Upper lobe of right lung (tissue), 1 donor: Measurements from ENCODE around the gene ANKS1B. TPM values are rescaled to one million over a fixed set of nuclear protein-coding genes. Genes with fewer than 3 reads are reported as not detected.

Experiments
- ATAC-seq: fragments of 200-7000 bp; cut with Tn5 transposase; one replicate; pipeline ENCODE4 v1.9.1; 2020; ENCODE audit warnings: mild to moderate bottlenecking, moderate library complexity
- DNase-seq: peaks from one replicate; pipeline ENCODE4 v3.0.0-alpha.2; 2020
- H3K27ac ChIP-seq: fragments of 200-600 bp; one replicate; pipeline ENCODE4 v1.8.0; 2022
- H3K27me3 ChIP-seq: fragments of 200-600 bp; one replicate; pipeline ENCODE4 v1.8.0; 2022; ENCODE audit warnings: mild to moderate bottlenecking
- H3K36me3 ChIP-seq: fragments of 200-600 bp; one replicate; pipeline ENCODE4 v1.8.0; 2022
- H3K4me1 ChIP-seq: fragments of 200-600 bp; one replicate; pipeline ENCODE4 v1.8.0; 2022
- H3K4me3 ChIP-seq: fragments of 200-600 bp; one replicate; pipeline ENCODE4 v1.8.0; 2022; ENCODE audit warnings: mild to moderate bottlenecking
- H3K9me3 ChIP-seq: fragments of 200-600 bp; one replicate; pipeline ENCODE4 v1.8.0; 2022
- intact Hi-C: fragments of 100-400 bp; cut with DNase I; formaldehyde crosslinking; loops from one replicate; pipeline ENCODE4 v1.11.0; 2022
- total RNA-seq: library from RNA; stranded (reverse); fragmentation: NEBNext Ultra II Directional; extraction: Animal tissue kit (Norgen Biotek cat#: 25700); gene quantifications from one replicate; pipeline ENCODE4 v1.2.1, GENCODE V29; 2021
- TF ChIP-seq, protein P1 (sequence below): fragments of 200-600 bp; IDR thresholded peaks from one replicate; pipeline ENCODE4 v1.8.0; 2022; ENCODE audit warnings: antibody characterized with exemption
- donor health status: DM: no; HTN: yes; CAD: no; lungs with severe emphysema.

The ANKS1B gene
- total RNA-seq, 1 donor from 2014 or later: 5.3 TPM

DNA sequence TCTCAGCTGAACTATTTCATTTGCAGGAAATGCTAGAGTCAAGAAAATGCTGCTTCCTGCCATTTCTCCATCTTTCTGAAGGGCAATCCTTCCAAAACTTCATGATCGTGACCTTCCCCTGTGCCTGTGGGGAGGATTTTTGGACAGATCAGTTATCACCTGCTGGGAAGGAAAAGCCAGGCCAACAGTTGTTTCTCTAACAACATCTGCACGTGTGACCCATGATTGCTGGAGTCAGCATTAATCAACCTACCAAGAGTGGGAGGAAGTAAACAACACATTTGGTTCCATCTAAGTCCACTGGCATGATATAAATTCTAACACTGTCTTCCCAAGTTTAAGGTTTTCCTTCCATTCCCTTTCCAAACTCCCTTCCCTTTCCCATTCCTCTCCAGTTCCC lies 1167.0 kb downstream of the ANKS1B start:
- H3K4me1 ChIP-seq: no peaks in the 10 kb centered on the region
- DNase-seq (no peak), ATAC-seq (no peak)
- H3K4me3 ChIP-seq: no peak overlapping the region
- TF ChIP-seq, protein P1, sequence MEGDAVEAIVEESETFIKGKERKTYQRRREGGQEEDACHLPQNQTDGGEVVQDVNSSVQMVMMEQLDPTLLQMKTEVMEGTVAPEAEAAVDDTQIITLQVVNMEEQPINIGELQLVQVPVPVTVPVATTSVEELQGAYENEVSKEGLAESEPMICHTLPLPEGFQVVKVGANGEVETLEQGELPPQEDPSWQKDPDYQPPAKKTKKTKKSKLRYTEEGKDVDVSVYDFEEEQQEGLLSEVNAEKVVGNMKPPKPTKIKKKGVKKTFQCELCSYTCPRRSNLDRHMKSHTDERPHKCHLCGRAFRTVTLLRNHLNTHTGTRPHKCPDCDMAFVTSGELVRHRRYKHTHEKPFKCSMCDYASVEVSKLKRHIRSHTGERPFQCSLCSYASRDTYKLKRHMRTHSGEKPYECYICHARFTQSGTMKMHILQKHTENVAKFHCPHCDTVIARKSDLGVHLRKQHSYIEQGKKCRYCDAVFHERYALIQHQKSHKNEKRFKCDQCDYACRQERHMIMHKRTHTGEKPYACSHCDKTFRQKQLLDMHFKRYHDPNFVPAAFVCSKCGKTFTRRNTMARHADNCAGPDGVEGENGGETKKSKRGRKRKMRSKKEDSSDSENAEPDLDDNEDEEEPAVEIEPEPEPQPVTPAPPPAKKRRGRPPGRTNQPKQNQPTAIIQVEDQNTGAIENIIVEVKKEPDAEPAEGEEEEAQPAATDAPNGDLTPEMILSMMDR: no peak
- H3K36me3 ChIP-seq: no peaks in the 10 kb centered on the region
- no peak overlapping the region for H3K27ac ChIP-seq
- intact Hi-C loops: no loop called here
- H3K27me3 ChIP-seq: no peaks in the 10 kb centered on the region
- no peaks in the 10 kb centered on the region for H3K9me3 ChIP-seq

DNA sequence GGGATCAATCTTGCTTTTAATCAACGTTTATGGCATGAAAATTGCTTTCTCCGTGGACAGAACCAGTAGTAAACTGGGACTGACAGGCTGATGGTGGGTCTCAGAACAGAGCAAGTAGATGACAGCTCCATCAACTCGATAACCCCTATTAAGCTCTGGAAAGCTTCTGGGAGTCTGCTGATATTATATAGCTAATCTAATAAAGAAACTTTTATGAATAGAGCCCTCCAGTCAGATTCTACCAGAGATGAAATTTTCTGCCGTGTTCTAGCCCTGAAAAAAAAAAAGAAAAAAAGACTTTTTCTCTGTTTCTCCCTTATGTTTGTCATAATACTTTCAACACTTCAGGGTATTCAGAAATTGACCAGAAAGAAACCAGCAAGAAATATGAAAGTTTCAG lies 1168.0 kb downstream of the ANKS1B start:
- Histone ChIP-seq H3K4me1 (no peaks in the 10 kb centered on the region), H3K9me3 (no peaks in the 10 kb centered on the region), H3K4me3 (no peak overlapping the region), H3K27me3 (no peaks in the 10 kb centered on the region), H3K27ac (no peak overlapping the region), H3K36me3 (no peaks in the 10 kb centered on the region)
- DNase-seq: no peak
- intact Hi-C loops: no loop called here
- TF ChIP-seq, protein P1: no peak
- no peak for ATAC-seq

DNA sequence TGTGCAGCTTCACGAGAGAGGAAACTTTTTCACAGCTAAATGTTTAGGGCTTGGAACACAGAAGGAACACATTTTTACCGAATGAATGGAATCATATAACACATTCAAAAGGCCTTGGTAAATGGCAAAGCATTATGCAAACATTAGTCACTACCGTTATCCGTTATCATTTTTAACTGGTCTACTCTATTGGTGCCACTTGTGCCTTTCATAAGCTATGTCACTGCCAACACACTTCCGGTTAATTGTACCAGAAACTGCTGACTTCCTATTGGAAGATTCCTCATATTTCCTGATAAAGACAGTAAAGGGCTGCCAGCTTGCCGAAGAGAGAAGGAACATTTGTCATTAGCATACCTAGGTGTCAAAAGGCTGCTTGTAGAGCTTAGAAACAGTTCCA lies 1170.5 kb downstream of the ANKS1B start:
- H3K27ac ChIP-seq: no peak overlapping the region
- no peak for ATAC-seq
- intact Hi-C loops: no loop called here

DNA sequence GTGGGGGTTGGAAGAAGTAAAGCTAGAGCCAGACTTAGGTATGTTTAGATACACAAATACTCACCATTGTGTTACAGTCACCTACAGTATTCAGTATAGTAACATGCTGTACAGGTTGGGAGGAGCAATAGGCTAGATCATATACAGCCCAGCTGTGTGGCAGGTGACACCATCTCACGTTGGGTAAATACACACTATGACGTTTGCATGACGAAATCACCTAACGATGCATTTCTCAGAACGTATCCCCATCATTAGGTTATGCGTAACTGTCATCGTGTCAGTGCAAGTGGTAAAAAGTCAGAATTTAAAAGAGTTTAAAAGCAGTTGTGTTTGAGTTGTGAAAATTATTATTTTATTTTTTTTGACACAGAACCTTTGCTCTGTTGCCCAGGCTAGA lies 1172.5 kb downstream of the ANKS1B start:
- Histone ChIP-seq H3K27ac (no peak overlapping the region), H3K27me3 (no peaks in the 10 kb centered on the region), H3K4me3 (no peak overlapping the region), H3K36me3 (no peaks in the 10 kb centered on the region), H3K9me3 (no peaks in the 10 kb centered on the region), H3K4me1 (no peaks in the 10 kb centered on the region)
- no peak for ATAC-seq
- TF ChIP-seq, protein P1: no peak
- intact Hi-C loops: no loop called here
- DNase-seq: no peak

More for the DNA sequence above, 1170.5 kb downstream of the ANKS1B start:
- Histone ChIP-seq H3K9me3 (no peaks in the 10 kb centered on the region), H3K27me3 (no peaks in the 10 kb centered on the region), H3K36me3 (no peaks in the 10 kb centered on the region), H3K4me3 (no peak overlapping the region), H3K4me1 (no peaks in the 10 kb centered on the region)
- no peak for DNase-seq
- TF ChIP-seq, protein P1: no peak

DNA sequence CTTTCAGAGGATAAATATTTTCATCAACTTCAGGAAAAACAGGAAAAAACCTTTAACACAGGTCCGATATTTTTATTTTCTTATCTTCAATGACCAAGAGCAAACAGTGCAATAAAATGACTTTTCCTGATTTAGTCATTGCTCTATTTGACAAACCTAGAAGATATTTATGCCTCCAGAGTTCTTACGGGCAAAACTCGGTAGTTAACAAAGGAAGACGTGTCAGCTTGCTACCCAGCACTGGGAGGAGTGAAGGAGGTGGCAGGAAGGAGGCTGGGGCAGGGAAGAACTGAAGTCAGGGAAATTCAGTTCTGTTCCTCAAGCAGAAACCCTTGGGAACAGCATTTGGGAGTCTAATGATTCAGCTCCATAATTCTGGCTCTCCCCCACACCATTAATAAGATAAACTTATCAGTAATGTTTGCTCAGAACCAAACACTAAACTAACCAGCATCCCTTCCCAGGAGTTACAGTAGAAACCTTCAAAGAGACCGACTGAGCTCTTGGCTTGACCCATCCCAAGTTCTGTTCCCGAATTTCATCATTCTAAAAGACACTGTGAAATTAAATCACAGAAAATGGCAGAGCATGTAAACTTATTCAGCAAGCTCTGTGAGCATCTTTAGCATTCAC lies 1176.4 kb downstream of the ANKS1B start:
- Histone ChIP-seq H3K27ac (no peak overlapping the region), H3K36me3 (no peaks in the 10 kb centered on the region), H3K4me1 (no peaks in the 10 kb centered on the region), H3K9me3 (no peaks in the 10 kb centered on the region), H3K4me3 (no peak overlapping the region), H3K27me3 (no peaks in the 10 kb centered on the region)
- ATAC-seq: no peak
- DNase-seq: no peak
- TF ChIP-seq, protein P1: no peak
- intact Hi-C loops: no loop called here

DNA sequence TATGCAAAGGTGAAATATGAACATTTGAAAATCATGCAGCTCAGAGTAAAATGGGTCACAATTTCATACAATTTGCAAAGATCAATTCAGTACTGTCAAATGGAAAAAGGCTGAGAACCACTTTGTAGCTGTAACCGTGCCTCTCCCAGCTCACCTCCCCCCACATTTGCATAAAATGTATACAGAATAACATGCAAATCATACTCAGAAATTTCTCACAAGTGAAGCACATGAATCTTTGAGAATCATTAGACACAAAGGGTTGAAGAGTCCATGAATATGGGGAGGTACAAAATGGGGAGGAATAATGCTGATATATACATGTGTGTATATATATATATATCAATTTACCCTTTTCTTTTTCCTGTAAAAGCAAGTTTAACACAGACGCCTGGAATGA lies 1177.5 kb downstream of the ANKS1B start:
- H3K4me1 ChIP-seq: no peaks in the 10 kb centered on the region
- DNase-seq: no peak
- no peaks in the 10 kb centered on the region for H3K36me3 ChIP-seq
- intact Hi-C loops: no loop called here
- H3K4me3 ChIP-seq: no peak overlapping the region
- no peaks in the 10 kb centered on the region for H3K9me3 ChIP-seq
- TF ChIP-seq, protein P1: no peak
- no peak overlapping the region for H3K27ac ChIP-seq
- no peaks in the 10 kb centered on the region for H3K27me3 ChIP-seq
- ATAC-seq: no peak
